ENCODE results near the gene CD274. TPM values are rescaled to one million over a fixed set of nuclear protein-coding genes. Genes with fewer than 3 reads are reported as not detected.

The CD274 gene
- total and polyA plus RNA-seq, 2 donors (not counting 3 experiments of a cell fraction or from before 2014, with no cell fraction given), result 25.4 to 26.8 TPM

- dilution Hi-C loops (cut with MboI; ENCODE audit: extremely low pct_ligation_motif_present, low sequenced_read_pairs), result no loop called here
- Histone ChIP-seq H3K9ac (replicated peaks; ENCODE audit: extremely low read depth, insufficient read depth, low read length) (peak overlapping the region; percentile 60), H3K4me1 (ENCODE audit: control insufficient read depth, extremely low read depth, insufficient read depth, low read length) (peaks cover 66% of the 10 kb centered on the region), H3K4me3 (replicated peaks in 1 of 3; ENCODE audit: insufficient read depth in 1 of 3, low read depth in 1 of 3, low read length in 3 of 3) (peak overlapping the region in 1 of 3 experiments; percentile 55), H2AFZ (ENCODE audit: low read depth, low read length) (no peak overlapping the region), H3K9me3 (replicated peaks; ENCODE audit: control insufficient read depth, insufficient read depth, low read length) (no peaks in the 10 kb centered on the region), H3K79me2 (ENCODE audit: control insufficient read depth, insufficient read depth, low read length) (peaks cover 76% of the 10 kb centered on the region), H3K27ac (ENCODE audit: insufficient read depth, low read depth, low read length) (peak overlapping the region; percentile 81), H4K20me1 (replicated peaks; ENCODE audit: control insufficient read depth, extremely low read depth, insufficient read depth, low read length) (no peaks in the 10 kb centered on the region), H3K27me3 (ENCODE audit: control insufficient read depth in 2 of 2, insufficient read depth in 2 of 2, low read length in 2 of 2) (no peaks in the 10 kb centered on the region), H3K36me3 (ENCODE audit: control insufficient read depth in 2 of 2, extremely low read depth in 1 of 2, insufficient read depth in 2 of 2, low read length in 2 of 2) (peaks cover 3 to 23% of the 10 kb centered on the region in 2 experiments), H3K9me1 (replicated peaks; ENCODE audit: control insufficient read depth, extremely low read depth, insufficient read depth, low read length) (no peaks in the 10 kb centered on the region), H3K4me2 (ENCODE audit: insufficient read depth, low read length) (peak overlapping the region; percentile 97)
- POLR2A ChIA-PET, result no interaction called here
- intact Hi-C loops (cut with micrococcal nuclease), result no loop called here
- FAIRE-seq, result peak; percentile 80
- DNase-seq (ENCODE audit: low read depth, low spot score), result peak; percentile 70
- CTCF ChIA-PET, result interaction anchor here (0.8 to 1.4 kb wide), 2 partner anchors 13 to 15 kb away, joined by 3 read pairs; no protein-coding TSS in a partner anchor
- peak; percentile 89 for TF ChIP-seq FOS (IDR thresholded peaks at IDR 0.05; ENCODE audit: borderline replicate concordance, insufficient read depth, low read length)
- TF ChIP-seq POLR2A (IDR thresholded peaks at IDR 0.05; ENCODE audit: low read depth, low read length), result peak; percentile 16
- TF ChIP-seq GATA2 (IDR thresholded peaks at IDR 0.05; ENCODE audit: insufficient read depth, insufficient read length, low read depth, low read length), result no peak
- TF ChIP-seq JUN (IDR thresholded peaks at IDR 0.05; ENCODE audit: borderline replicate concordance, insufficient read depth, insufficient read length, low read depth), result peak; percentile 70
- no TSS peak for BruUV-seq (replicated peaks)
Observed at GRCh38 chr9:5455181-5455580, 4.8 kb downstream of the CD274 start.

- no peak overlapping the region for H2AFZ ChIP-seq (ENCODE audit: low read depth, low read length)
- H3K4me3 ChIP-seq (replicated peaks in 1 of 3; ENCODE audit: insufficient read depth in 1 of 3, low read depth in 1 of 3, low read length in 3 of 3), result no peak overlapping the region
- peak; percentile 12 for TF ChIP-seq FOS (IDR thresholded peaks at IDR 0.05; ENCODE audit: borderline replicate concordance, insufficient read depth, low read length)
- no peak for TF ChIP-seq JUN (IDR thresholded peaks at IDR 0.05; ENCODE audit: borderline replicate concordance, insufficient read depth, insufficient read length, low read depth)
- H3K9me1 ChIP-seq (replicated peaks; ENCODE audit: control insufficient read depth, extremely low read depth, insufficient read depth, low read length), result no peaks in the 10 kb centered on the region
- H3K27ac ChIP-seq (ENCODE audit: insufficient read depth, low read depth, low read length), result no peak overlapping the region
- H3K36me3 ChIP-seq (ENCODE audit: control insufficient read depth in 2 of 2, extremely low read depth in 1 of 2, insufficient read depth in 2 of 2, low read length in 2 of 2), result peaks cover 13 to 48% of the 10 kb centered on the region in 2 experiments
- FAIRE-seq, result no peak
- H3K9ac ChIP-seq (replicated peaks; ENCODE audit: extremely low read depth, insufficient read depth, low read length), result no peak overlapping the region
- CTCF ChIA-PET, result interaction anchor here (0.9 to 2.3 kb wide), 5 partner anchors 9 to 273 kb away, joined by 3 to 11 read pairs (median 4); partner anchors contain the start of gene CD274
- dilution Hi-C loops (cut with MboI; ENCODE audit: extremely low pct_ligation_motif_present, low sequenced_read_pairs), result no loop called here
- H3K4me2 ChIP-seq (ENCODE audit: insufficient read depth, low read length), result no peak overlapping the region
- H3K27me3 ChIP-seq (ENCODE audit: control insufficient read depth in 2 of 2, insufficient read depth in 2 of 2, low read length in 2 of 2), result no peaks in the 10 kb centered on the region
- peaks cover 44% of the 10 kb centered on the region for H3K79me2 ChIP-seq (ENCODE audit: control insufficient read depth, insufficient read depth, low read length)
- no peaks in the 10 kb centered on the region for H3K9me3 ChIP-seq (replicated peaks; ENCODE audit: control insufficient read depth, insufficient read depth, low read length)
- H3K4me1 ChIP-seq (ENCODE audit: control insufficient read depth, extremely low read depth, insufficient read depth, low read length), result peaks cover 42% of the 10 kb centered on the region
- intact Hi-C loops (cut with micrococcal nuclease), result no loop called here
- no peak for DNase-seq (ENCODE audit: low read depth, low spot score)
- no peaks in the 10 kb centered on the region for H4K20me1 ChIP-seq (replicated peaks; ENCODE audit: control insufficient read depth, extremely low read depth, insufficient read depth, low read length)
- BruUV-seq (replicated peaks), result no TSS peak
- POLR2A ChIA-PET, result interaction anchor here (1.8 kb wide), 1 partner anchor 9 kb away, joined by 10 read pairs; the partner anchor contains the start of gene CD274
Observed at GRCh38 chr9:5459289-5459829, 9.0 kb downstream of the CD274 start.

Data from endothelial cell of umbilical vein (primary cell).